Tongue (tissue), 2 donors: Measurements from ENCODE around the gene MED10. TPM values are rescaled to one million over a fixed set of nuclear protein-coding genes. Genes with fewer than 3 reads are reported as not detected.

Experiments used
- DNase-seq: peaks from one replicate; pipeline ENCODE4 v3.0.0-alpha.2; 2015
- total RNA-seq: library from RNA; depleted of rRNA; stranded (reverse); fragments of >200 nt; gene quantifications from one replicate; pipeline ENCODE4 v1.2.3, GENCODE V29; 2014

MED10 gene
- total RNA-seq: 18.7 TPM

DNA sequence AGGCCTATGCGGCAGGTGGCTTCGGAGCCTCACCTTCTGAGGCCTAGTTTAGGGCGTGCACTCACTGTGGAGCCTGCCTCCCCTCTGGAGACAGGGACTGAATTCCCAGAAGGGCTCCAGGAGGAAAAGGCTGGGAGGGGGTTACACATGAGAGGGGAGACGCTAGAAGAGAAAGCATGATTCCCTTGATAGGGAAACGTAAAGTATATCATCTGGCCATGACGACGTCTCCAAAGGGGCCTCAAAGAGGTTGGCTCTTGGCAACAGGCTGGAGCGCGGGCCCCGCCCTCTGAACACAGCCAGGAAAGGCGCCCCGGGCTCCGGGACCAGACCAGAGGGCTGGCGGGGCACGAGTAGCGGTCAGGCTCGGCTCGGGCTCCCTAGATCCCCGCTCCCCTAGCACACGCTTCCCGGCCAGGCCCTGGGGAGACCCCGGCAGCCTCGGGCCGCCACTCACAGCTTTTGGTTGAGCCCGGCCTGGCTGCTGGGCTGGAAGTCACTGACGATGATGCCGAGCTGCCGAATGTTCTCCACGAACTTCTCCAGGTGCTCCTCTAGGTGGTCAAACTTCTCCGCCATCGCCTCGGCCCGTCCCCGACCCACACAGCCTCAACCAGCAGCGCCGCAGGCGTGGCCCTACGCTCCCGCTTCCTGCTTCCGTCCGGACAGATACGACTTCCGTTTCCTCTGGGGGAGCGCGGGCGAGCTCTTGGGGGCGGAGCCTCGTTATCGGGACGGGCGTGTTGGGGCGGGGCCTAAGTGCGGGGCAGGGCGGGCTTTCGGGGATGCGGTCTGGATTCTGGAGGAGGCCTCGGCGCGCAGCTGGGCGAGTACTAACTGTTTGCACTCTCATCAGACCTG is at the start of gene MED10:
TSS of gene MED10 (minus strand) at position 643 of the 861 bp plus-strand sequence. CDS start at position 579, 64 bp downstream.
- peak; percentile 97 for DNase-seq

- DNase-seq: no peak
These were observed 49.3 kb upstream of the MED10 start for GRCh38 chr5:6427694-6428093.

GRCh38 chr5:6424700-6425099 is 46.4 kb upstream of the MED10 start:
- DNase-seq: no peak

DNA sequence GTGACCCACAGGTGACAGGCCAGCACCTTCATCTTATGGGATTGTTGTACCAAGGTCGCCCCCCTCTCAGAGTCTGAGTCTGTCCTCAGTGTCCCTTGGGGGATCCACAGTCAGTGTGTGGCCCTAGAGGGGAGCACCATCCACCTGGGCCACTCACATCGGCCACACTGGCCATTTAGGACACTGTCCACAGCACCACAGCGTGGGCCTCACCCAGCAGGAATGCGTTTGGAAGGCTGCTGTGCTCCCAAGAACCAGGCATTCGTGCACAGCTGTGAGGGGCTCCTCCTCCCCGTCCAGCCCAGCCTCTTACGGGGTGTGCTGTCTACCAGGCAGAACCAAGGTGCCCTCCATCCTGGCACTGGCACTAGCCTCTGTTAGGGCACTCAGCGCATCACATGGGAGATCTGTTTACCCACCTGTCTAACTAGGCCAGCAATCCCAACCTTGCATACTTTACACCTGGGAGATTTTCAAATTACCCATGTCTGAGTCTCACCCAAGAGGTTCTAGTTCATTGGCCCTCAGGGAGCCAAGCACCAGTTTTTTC is 45.8 kb upstream of the MED10 start:
- no peak for DNase-seq

GRCh38 chr5:6423327-6424109 is 45.2 kb upstream of the MED10 start:
- DNase-seq: no peak

DNA sequence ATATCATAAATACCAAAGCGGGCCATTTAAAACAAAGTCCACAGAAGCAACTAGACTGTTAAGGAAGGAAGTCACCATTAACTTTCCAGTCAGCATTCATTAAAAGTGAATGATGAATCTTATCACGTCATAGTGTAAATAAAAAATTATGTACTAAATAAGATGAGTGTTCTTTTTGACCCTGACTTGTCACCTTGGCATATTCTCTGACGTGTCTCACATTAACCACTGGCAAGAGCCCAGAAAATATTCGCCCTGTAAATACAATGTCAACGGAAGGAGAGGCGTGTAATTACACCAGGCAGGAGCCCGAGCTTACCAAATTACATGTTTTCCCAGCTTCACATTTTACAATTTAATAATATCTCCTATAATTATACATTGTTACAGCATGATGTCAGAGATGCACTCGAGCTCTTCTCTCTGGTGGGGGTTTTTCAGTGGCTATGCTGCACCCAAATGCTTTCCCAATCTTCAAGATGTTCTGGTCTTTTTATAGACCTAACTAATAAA is 41.0 kb upstream of the MED10 start:
- peak; percentile 27 for DNase-seq

DNA sequence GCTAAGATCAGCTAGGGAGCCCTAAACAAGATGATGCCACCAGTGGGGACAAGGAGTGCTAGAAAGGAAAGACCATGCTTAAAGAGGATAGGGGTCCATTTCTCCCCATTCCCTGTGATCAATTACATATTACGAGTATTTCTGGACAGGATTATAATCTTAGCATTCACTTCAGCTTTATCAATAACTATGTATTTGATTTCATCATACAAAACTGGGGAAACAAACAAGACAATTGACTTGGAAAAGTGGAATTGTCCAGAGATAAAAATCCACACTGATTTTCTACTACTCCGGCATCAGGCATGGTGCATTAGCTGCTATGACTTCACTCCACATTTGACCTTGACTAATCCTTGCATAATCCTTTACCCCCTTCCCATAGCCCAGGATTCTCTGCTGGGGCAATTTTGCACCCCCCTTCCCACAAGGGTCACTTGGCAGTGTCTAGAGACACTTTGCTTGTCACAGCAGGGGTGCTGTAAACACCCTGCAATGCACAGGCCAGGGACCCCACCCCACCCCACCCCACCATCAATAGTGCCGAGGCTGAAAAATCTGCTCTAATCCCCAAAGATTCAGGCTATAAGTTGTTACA is 40.4 kb upstream of the MED10 start:
- no peak for DNase-seq

DNA sequence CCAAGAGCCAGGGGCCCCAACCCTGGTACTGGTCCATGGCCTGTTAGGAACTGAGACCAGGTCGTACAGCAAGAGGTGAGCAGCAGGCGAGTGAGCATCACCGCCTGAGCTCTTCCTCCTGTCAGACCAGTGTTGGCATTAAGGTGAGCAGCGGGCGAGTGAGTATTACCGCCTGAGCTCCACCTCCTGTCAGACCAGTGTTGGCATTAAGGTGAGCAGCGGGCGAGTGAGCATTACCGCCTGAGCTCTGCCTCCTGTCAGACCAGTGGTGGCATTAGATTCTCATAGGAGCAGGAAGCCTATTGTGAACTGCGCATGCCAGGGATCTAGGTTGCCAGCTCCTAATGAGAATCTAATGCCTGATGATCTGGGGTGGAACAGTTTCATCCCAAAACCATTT is 39.3 kb upstream of the MED10 start:
- no peak for DNase-seq

DNA sequence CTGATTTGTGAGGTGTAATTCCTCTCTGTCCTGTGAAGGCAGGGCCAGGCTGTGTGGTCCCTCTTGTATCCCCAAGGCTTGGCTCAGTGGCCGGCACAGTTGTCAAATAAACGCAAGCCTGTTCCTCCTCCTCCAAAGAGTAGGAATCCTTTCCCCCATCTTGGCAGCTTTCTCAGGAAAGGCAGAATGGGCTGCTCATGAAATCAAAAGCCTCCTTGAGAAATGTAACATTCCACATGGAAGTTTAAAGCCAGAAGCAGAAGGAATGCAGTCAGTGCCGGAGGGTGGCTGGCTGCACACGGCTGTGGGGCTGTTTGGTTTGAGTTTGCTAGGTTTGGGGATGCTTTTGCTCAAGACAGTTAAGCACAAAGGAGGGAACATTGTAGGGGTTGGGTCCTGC is 34.5 kb upstream of the MED10 start:
- DNase-seq: no peak

- no peak for DNase-seq
These were observed 32.8 kb upstream of the MED10 start for GRCh38 chr5:6411141-6411540.

DNA sequence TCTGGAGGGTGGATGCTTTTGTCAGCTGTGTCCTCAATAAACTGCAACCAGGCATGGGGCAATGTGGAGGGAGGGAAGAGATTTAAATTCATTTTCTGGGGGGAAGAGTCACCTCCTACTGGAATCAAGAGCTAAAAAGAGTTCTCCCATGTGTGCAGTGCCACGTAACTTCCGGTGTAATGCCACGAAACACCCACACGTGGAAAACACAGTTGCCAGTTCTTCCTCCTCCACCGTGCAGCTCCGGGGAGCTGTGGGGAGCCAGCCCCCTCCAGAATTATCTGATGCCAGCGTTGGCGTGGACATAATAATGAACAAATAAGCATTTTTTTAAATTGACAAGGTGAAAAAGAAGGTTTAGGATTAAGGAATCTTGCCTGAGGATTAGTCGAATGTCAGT is 32.1 kb upstream of the MED10 start:
- no peak for DNase-seq

DNA sequence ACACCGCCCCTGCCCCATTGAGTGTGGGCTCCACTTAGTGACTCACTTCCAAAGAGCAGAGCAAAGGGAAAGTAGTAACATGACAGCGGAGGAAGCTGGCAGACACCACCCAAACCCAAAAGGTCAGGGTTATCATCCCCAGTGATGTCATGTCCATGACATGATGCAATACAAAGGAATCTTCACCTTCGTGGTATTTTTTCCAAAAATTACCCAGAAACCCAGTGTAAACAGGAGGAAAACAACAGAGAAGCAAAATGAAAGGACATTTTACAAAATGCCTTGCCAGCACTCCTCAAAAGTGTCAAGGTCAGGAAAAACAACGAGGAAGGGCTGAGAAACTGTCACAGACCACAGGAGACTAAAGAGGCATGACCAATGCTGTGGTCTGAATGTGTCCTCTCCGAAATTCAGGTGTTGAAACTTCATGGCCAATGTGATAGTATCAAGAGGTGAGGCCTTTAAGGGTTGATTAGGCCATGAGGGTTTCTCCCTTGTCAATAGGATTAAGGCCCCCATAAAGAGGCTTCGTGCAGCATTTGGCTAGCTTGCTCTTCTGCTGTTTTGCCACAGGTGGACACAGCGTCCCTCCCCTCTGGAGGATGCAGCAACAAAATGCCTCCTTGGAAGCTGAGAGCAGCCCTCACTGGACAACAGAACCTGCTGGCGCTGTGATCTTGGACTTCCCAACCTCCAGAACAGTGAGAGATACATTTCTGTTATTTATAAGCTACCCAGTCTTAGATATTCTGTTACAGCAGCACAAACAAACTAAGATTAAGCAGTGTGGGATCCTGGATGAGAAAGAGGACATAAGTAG is 30.5 kb upstream of the MED10 start:
- no peak for DNase-seq

GRCh38 chr5:6408260-6408596 is 29.9 kb upstream of the MED10 start:
- DNase-seq: no peak

GRCh38 chr5:6407558-6408259 is 29.4 kb upstream of the MED10 start:
- no peak for DNase-seq

DNA sequence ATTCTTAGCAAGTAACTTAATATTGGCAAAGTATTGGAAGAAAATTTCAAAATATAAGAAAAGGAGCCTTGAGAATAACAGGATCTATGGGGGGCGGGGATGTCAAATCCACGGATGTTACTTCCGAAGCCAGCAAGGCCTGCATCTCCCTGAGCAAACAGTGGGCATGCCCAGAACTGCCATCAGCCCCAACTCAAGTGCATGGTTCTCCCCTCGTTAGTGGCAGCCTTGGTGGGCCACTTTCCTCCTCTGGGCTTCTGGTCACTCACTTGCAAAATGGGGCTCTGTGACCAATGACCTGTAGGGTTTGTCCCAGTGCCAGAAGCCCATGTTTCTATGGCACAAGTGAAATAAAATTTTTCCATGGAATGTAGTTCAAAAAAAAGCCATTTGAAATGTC is 27.2 kb upstream of the MED10 start:
- DNase-seq: no peak

GRCh38 chr5:6404129-6404528 is 25.8 kb upstream of the MED10 start:
- no peak for DNase-seq

DNA sequence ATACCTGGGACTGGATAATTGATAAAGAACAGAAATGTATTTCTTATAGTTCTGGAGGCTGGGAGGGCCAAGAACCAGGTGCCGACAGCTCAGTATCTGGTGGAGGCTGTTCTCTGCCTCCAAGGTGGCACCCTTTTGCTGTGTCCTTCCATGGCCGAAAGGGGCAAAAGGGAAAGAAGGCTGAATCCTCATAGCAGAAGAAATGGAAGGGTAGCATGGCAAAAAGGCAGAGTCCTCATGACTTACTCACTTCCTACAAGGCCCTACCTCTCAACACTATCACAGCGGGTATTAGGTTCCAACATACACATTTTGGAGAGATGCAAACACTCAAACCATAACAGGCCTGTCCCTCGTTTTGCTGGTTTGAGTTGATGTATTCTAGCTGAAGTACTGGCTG is 25.1 kb upstream of the MED10 start:
- no peak for DNase-seq

- no peak for DNase-seq
These were observed 24.6 kb upstream of the MED10 start for GRCh38 chr5:6402939-6403338.

DNA sequence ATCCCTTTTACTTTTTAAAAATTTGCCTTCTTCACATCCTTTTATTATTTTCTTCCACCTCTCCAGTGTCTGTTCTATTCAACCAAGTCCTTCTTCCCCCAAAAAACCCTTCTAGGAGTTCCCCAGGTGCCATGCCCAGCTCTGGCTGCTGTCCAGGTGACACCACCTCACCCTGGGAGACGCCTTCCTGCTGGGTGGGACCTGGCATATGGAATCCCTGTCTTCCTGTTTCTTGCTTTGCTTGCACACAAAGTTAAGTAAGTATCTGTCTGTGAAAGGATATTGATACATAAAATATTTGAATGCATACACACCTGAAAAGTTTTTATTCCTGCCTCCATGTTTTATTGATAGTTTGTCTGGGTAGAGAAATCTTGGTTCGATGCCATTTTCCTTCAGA is 23.1 kb upstream of the MED10 start:
- no peak for DNase-seq

GRCh38 chr5:6399980-6400910 is 21.9 kb upstream of the MED10 start:
- no peak for DNase-seq
